Caki2 (cell line): ENCODE results near the gene SLC6A16. TPM values are rescaled to one million over a fixed set of nuclear protein-coding genes. Genes with fewer than 3 reads are reported as not detected.
A peak's percentile ranks its signal among the peaks of the same experiment; 100 is the strongest.
"Not testable (repeated sequence)": the region's sequence is repeated elsewhere in the genome, so short reads cannot be mapped to it uniquely, and the experiment has no call there.

ENCODE experiments used
- DNase-seq: peaks from one replicate; pipeline ENCODE4 v3.0.0-alpha.2; 2015; ENCODE audit warnings: low read depth
- in situ Hi-C: cut with HindIII; loops from 2 replicates; pipeline ENCODE4 v1.10.0; 2016; ENCODE audit warnings: low sequenced_read_pairs, low pct_unique_long_range_greater_than_20kb, mixed read lengths
- total RNA-seq: library from RNA; depleted of rRNA; stranded (reverse); fragments of >200 nt; shearing (Covaris generic); gene quantifications from 2 replicates; pipeline ENCODE4 v1.2.3, GENCODE V29; 2014; ENCODE audit warnings: low replicate concordance; rRNA removed

Gene SLC6A16
- total RNA-seq = 0.90 and 1.6 TPM in 2 replicates

GRCh38 chr19:49324801-49325576 is at the start of gene SLC6A16:
Gene SLC6A16, minus strand, starts transcription at chr19:49325191. Its CDS starts 13,844 bp downstream, at chr19:49311347.
- no peak for DNase-seq
- in situ Hi-C loops = no loop called here

- DNase-seq, in situ Hi-C loops: not testable (repeated sequence)
These were observed 48.2 kb upstream of the SLC6A16 start for GRCh38 chr19:49373174-49373573.

- DNase-seq = no peak
- in situ Hi-C loops = no loop called here
These were observed 46.2 kb upstream of the SLC6A16 start for GRCh38 chr19:49371184-49371583.

- in situ Hi-C loops = no loop called here
- peak; percentile 35 for DNase-seq
These were observed 43.8 kb upstream of the SLC6A16 start for GRCh38 chr19:49368711-49369358.

- DNase-seq = no peak
These were observed 41.1 kb upstream of the SLC6A16 start for GRCh38 chr19:49366110-49366509.

GRCh38 chr19:49364083-49364737 is 39.2 kb upstream of the SLC6A16 start:
- in situ Hi-C loops = no loop called here
- no peak for DNase-seq

More at GRCh38 chr19:49366110-49366509, 41.1 kb upstream of the SLC6A16 start:
- in situ Hi-C loops = no loop called here

- in situ Hi-C loops = no loop called here
- DNase-seq = peak; percentile 100
These were observed 38.5 kb upstream of the SLC6A16 start, which contains the start of gene DKKL1 for GRCh38 chr19:49363268-49364082. Gene DKKL1, plus strand, starts transcription at chr19:49363877. Its CDS starts 122 bp downstream, at chr19:49363999.

- no peak for DNase-seq
- in situ Hi-C loops = no loop called here
These were observed 37.9 kb upstream of the SLC6A16 start for GRCh38 chr19:49362929-49363267.

GRCh38 chr19:49362048-49362928 is 37.3 kb upstream of the SLC6A16 start, which contains the start of gene TEAD2:
Gene TEAD2, minus strand, starts transcription at chr19:49362416. Its CDS starts 2,341 bp downstream, at chr19:49360075.
- in situ Hi-C loops = no loop called here
- peak; percentile 50 for DNase-seq

GRCh38 chr19:49361438-49362047 is 36.6 kb upstream of the SLC6A16 start:
- in situ Hi-C loops = no loop called here
- DNase-seq = peak; percentile 83

GRCh38 chr19:49359851-49360820 is 35.1 kb upstream of the SLC6A16 start:
- DNase-seq = no peak
- in situ Hi-C loops = no loop called here

GRCh38 chr19:49357186-49357585 is 32.2 kb upstream of the SLC6A16 start:
- in situ Hi-C loops = no loop called here

GRCh38 chr19:49356382-49356781 is 31.4 kb upstream of the SLC6A16 start:
- in situ Hi-C loops = no loop called here
- no peak for DNase-seq

More at GRCh38 chr19:49357186-49357585, 32.2 kb upstream of the SLC6A16 start:
- no peak for DNase-seq

- no peak for DNase-seq
These were observed 30.9 kb upstream of the SLC6A16 start for GRCh38 chr19:49355909-49356353.

GRCh38 chr19:49349567-49349966 is 24.6 kb upstream of the SLC6A16 start:
- no peak for DNase-seq
- in situ Hi-C loops = no loop called here

More at GRCh38 chr19:49355909-49356353, 30.9 kb upstream of the SLC6A16 start:
- in situ Hi-C loops = no loop called here
